Measurements from ENCODE around the gene TMEM132C.

DNA sequence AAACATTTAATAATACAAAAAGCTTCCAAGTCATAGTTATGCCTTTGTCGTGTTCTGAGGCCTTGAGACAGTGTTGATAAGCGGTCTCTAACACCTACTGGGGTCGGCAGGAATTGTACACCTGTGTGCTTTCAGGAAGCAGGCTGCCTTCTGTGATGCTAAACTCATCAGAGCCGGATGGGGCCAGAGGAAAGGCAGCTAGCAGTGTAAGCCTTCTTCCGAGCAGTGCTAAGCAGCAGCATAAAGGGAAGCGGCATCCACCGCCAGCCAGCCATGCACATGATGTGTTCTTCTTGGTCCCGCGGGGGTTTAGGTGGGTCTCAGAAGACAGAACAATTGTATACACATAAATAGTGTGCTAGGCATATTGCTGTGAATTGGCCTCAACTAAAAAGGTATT lies 397.5 kb downstream of the TMEM132C start:
- TF ChIP-seq CTCF (IDR thresholded peaks at IDR 0.05; ENCODE audit: low read depth, low read length, poor library complexity, severe bottlenecking) (no peak), EZH2phosphoT487 (IDR thresholded peaks at IDR 0.05; ENCODE audit: borderline replicate concordance, low read length) (no peak)

Measured in DOHH2 (cell line).